Ovary (tissue), 9 donors: ENCODE results near the gene PRADC1. TPM values are rescaled to one million over a fixed set of nuclear protein-coding genes. Genes with fewer than 3 reads are reported as not detected.
"Not testable (repeated sequence)": the region's sequence is repeated elsewhere in the genome, so short reads cannot be mapped to it uniquely, and the experiment has no call there.

Experiments used
- DNase-seq, 5 donors: peaks; one replicate each; pipeline ENCODE4 v3.0.0-alpha.2; 2019 to 2020
- H3K27ac ChIP-seq, 2 donors: fragments of 200-600 bp; one replicate each; pipeline versions ENCODE4 v1.5.1 to v1.8.0; 2019 to 2022
- H3K27me3 ChIP-seq: fragments of 200-600 bp; one replicate; pipeline ENCODE4 v1.8.0; 2022
- H3K36me3 ChIP-seq: fragments of 200-600 bp; sonication (generic); one replicate; pipeline ENCODE4 v1.5.1; 2019
- H3K4me1 ChIP-seq: one replicate; pipeline ENCODE4 v1.8.1; 2013; ENCODE audit warnings: mild to moderate bottlenecking, moderate library complexity; ENCODE audit not compliant: insufficient read depth
- H3K4me3 ChIP-seq: fragments of 200-600 bp; sonication (generic); one replicate; pipeline ENCODE4 v1.5.1; 2017
- H3K9me3 ChIP-seq, 2 donors: fragments of 200-600 bp in 1 of 2; sonication (generic) in 1 of 2; one replicate each; pipeline versions ENCODE4 v1.5.1 to v1.8.1; 2013 to 2019; ENCODE audit warnings: mild to moderate bottlenecking in 1 of 2, moderate library complexity in 1 of 2
- EP300 ChIP-seq: sonication (generic); formaldehyde crosslinking; IDR thresholded peaks from one replicate; pipeline ENCODE4 v1.6.1; 2017; ENCODE audit warnings: antibody characterized with exemption
- POLR2A ChIP-seq: fragments of 450-650 bp; IDR thresholded peaks from one replicate; pipeline ENCODE4 v1.6.1; 2017; ENCODE audit warnings: antibody characterized with exemption, mild to moderate bottlenecking, moderate library complexity
- WGBS, 3 donors: extraction: QIAGEN DNeasy Blood & Tissue Kit in 1 of 3; methylation state at CpG; one replicate each; pipeline versions ENCODE4 v1.1.5 to v1.1.7; 2013 to 2017; 5-methylcytosine and 5-hydroxymethylcytosine counted together
- intact Hi-C, 4 donors: fragments of 100-400 bp; cut with DNase I; formaldehyde crosslinking; loops; one replicate each; pipeline versions ENCODE4 v1.11.0 to v1.15.1; 2022 to 2023
- polyA plus RNA-seq, 2 donors: library from polyadenylated mRNA; stranded (reverse); fragments of 200-250 nt in 1 of 2; fragments of 350-450 nt in 1 of 2; fragmentation: Illumina TruSeq in 1 of 2; extraction: RNeasy Lipid Tissue Mini Kit (QIAGEN cat#74804) in 1 of 2; gene quantifications; one replicate each; pipeline ENCODE4 v1.2.3, GENCODE V29; 2013 to 2014
- total RNA-seq, 7 donors: library from RNA; depleted of rRNA in 2 of 7; stranded (reverse); fragments of >200 nt in 2 of 7; fragmentation: NEBNext Ultra II Directional in 3 of 7; extraction: Animal tissue kit (Norgen Biotek cat#: 25700) in 3 of 7; gene quantifications; one replicate each; pipeline versions ENCODE4 v1.1.0 to v1.2.4, GENCODE V29; 2016 to 2023
- TF ChIP-seq, protein P1 (sequence below), 3 donors: fragments of 450-650 bp in 2 of 3; fragments of 200-600 bp in 1 of 3; IDR thresholded peaks; one replicate each; pipeline versions ENCODE4 v1.5.1 to v1.8.0; 2016 to 2022; ENCODE audit warnings: antibody characterized with exemption in 3 of 3, mild to moderate bottlenecking in 1 of 3
- donor health status: DM: no; HTN: no; CAD: no; lungs with moderate emphysema.
- donor health status: DM: no; HTN: no; CAD: no.
- donor health status: Bipolar disorder and iron deficiency.
- donor health status: DM: yes; HTN: yes; CAD: no.
- donor health status: DM: no; HTN: no; CAD: no.
- donor health status: DM: yes; HTN: yes; CAD: no.

PRADC1 gene
- total and polyA plus RNA-seq, 9 donors: 7.7 to 19.7 (median 11.8) TPM

- no peak for DNase-seq
- H3K36me3 ChIP-seq: no peaks in the 10 kb centered on the region
- WGBS, 3 donors: 92% methylated on average over 16 of the region's 16 CpGs
- H3K27ac ChIP-seq: no peak overlapping the region
- H3K4me3 ChIP-seq: no peak overlapping the region
- intact Hi-C loops: no loop called here
- peaks cover 1% of the 10 kb centered on the region for H3K4me1 ChIP-seq
- no peaks in the 10 kb centered on the region for H3K27me3 ChIP-seq
- H3K9me3 ChIP-seq: no peaks in the 10 kb centered on the region
- TF ChIP-seq POLR2A (no peak), EP300 (no peak)
- TF ChIP-seq, protein P1, sequence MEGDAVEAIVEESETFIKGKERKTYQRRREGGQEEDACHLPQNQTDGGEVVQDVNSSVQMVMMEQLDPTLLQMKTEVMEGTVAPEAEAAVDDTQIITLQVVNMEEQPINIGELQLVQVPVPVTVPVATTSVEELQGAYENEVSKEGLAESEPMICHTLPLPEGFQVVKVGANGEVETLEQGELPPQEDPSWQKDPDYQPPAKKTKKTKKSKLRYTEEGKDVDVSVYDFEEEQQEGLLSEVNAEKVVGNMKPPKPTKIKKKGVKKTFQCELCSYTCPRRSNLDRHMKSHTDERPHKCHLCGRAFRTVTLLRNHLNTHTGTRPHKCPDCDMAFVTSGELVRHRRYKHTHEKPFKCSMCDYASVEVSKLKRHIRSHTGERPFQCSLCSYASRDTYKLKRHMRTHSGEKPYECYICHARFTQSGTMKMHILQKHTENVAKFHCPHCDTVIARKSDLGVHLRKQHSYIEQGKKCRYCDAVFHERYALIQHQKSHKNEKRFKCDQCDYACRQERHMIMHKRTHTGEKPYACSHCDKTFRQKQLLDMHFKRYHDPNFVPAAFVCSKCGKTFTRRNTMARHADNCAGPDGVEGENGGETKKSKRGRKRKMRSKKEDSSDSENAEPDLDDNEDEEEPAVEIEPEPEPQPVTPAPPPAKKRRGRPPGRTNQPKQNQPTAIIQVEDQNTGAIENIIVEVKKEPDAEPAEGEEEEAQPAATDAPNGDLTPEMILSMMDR (IDR thresholded peaks at IDR 0.05): no peak
These were observed 30.7 kb upstream of the PRADC1 start for GRCh38 chr2:73263540-73264331.

DNA sequence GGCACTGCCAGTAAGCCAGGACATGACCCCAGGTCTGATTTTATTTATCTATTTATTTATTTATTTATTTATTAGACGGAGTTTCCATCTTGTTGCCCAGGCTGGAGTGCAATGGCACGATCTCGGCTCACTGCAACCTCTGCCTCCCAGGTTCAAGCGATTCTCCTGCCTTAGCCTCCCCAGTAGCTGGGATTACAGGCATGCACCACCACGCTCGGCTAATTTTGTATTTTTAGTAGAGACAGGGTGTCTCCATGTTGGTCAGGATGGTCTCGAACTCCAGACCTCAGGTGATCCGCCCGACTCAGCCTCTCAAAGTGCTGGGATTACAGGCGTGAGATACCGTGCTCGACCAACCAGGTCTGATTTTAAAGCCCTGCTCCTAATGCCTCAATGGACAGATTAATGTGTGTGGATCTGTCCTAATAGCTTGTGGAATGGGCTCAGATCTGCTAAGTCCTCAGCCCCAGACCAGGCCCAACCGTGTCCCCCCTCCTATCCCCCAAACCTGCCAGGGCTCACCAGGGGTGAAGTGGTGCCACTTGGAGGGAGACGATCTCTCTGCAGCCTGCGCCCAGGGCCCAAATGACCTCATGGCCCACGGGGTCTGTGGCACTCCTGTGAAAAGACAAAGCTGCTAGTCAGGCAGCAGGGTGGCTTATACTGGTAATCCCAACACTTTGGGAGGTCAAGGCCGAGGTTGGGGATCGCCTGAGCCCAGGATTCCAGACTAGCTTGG is 29.8 kb upstream of the PRADC1 start:
- H3K27me3 ChIP-seq, H3K4me1 ChIP-seq, DNase-seq, H3K27ac ChIP-seq, intact Hi-C loops, H3K9me3 ChIP-seq, H3K4me3 ChIP-seq, H3K36me3 ChIP-seq: not testable (repeated sequence)
- 89 to 90% (median 90%) methylated on average over 18 of the region's 18 CpGs for WGBS, 3 donors

DNA sequence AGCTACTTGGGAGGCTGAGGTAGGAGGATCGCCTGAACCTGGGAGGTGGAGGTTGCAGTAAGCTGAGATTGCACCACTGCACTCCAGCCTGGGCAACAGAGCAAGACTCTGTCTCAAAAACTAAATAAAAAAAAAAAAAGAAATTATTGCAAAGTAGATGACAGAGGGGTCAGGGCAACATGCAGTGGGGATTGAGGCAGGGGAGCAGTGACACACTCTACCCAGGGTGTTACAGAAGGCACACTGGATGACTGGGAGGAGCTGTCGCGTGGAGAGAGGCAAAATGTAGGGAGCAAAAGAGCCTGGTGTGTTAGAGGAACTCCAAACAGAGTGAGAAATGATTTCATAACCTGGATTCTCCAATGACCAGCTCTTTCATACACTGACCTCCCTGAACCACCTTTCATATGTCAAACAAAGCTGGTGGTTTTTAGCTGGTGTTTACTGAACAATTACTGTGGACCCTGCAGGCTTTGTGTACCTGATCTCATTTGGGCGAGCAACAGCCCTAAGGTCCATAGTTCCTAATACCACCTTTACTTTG is 29.1 kb upstream of the PRADC1 start:
- no peak for DNase-seq
- 91 to 92% (median 91%) methylated on average over 4 of the region's 4 CpGs for WGBS, 3 donors
- no peak overlapping the region for H3K27ac ChIP-seq
- no peak overlapping the region for H3K4me3 ChIP-seq
- intact Hi-C loops: no loop called here
- no peaks in the 10 kb centered on the region for H3K27me3 ChIP-seq
- H3K36me3 ChIP-seq: no peaks in the 10 kb centered on the region
- TF ChIP-seq POLR2A (no peak), EP300 (no peak)
- TF ChIP-seq, protein P1 (IDR thresholded peaks at IDR 0.05): no peak
- H3K4me1 ChIP-seq: no peaks in the 10 kb centered on the region
- no peaks in the 10 kb centered on the region for H3K9me3 ChIP-seq

- Histone ChIP-seq H3K36me3 (no peaks in the 10 kb centered on the region), H3K4me1 (no peaks in the 10 kb centered on the region), H3K27ac (no peak overlapping the region), H3K27me3 (no peaks in the 10 kb centered on the region), H3K9me3 (no peaks in the 10 kb centered on the region), H3K4me3 (no peak overlapping the region)
- 50 to 53% (median 50%) methylated on average over 17 of the region's 17 CpGs for WGBS, 3 donors
- DNase-seq: no peak
- TF ChIP-seq, protein P1 (IDR thresholded peaks at IDR 0.05): no peak
- no peak for TF ChIP-seq EP300
- no peak for TF ChIP-seq POLR2A
- intact Hi-C loops: no loop called here
These were observed 27.4 kb upstream of the PRADC1 start for GRCh38 chr2:73260338-73260984.
